ENCODE data around the gene KCNF1. TPM values are rescaled to one million over a fixed set of nuclear protein-coding genes. Genes with fewer than 3 reads are reported as not detected.
A peak's percentile ranks its signal among the peaks of the same experiment; 100 is the strongest.

KCNF1 gene
- total RNA-seq, 2 donors from 2014 or later = 5.2 to 17.0 TPM

DNA sequence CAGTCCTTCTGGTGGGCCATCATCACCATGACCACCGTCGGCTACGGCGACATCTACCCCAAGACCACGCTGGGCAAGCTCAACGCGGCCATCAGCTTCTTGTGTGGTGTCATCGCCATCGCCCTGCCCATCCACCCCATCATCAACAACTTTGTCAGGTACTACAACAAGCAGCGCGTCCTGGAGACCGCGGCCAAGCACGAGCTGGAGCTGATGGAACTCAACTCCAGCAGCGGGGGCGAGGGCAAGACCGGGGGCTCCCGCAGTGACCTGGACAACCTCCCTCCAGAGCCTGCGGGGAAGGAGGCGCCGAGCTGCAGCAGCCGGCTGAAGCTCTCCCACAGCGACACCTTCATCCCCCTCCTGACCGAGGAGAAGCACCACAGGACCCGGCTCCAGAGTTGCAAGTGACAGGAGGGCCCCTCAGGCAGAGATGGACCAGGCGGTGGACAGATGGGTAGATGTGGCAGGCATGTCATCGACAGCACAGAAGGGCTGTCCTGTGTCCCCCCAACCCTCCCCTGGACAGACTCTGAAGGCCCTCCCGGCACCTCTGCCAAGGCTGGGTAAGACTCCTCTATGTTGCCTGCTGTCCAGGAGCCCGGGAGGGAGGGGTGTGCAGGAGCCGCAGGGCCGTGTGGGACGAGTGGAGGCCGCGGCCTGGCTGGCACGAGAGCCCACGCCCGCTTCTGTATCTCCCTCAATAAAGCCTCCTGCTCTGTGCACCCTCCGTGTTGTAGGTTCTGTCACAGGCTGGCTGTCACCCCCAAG lies 2.0 kb downstream of the KCNF1 start:
- peaks cover 16% of the 10 kb centered on the region for H3K27me3 Mint-ChIP-seq (ENCODE audit: insufficient read depth)

GRCh38 chr2:10914272-10914693 lies 2.5 kb downstream of the KCNF1 start:
- DNase-seq = peak; percentile 88
- H3K27me3 ChIP-seq (ENCODE audit: control insufficient read depth, insufficient read depth, low read length, poor library complexity, severe bottlenecking) = peaks cover 11% of the 10 kb centered on the region
- H3K4me3 ChIP-seq (ENCODE audit: low read length) = no peak overlapping the region
- TF ChIP-seq, protein P1, sequence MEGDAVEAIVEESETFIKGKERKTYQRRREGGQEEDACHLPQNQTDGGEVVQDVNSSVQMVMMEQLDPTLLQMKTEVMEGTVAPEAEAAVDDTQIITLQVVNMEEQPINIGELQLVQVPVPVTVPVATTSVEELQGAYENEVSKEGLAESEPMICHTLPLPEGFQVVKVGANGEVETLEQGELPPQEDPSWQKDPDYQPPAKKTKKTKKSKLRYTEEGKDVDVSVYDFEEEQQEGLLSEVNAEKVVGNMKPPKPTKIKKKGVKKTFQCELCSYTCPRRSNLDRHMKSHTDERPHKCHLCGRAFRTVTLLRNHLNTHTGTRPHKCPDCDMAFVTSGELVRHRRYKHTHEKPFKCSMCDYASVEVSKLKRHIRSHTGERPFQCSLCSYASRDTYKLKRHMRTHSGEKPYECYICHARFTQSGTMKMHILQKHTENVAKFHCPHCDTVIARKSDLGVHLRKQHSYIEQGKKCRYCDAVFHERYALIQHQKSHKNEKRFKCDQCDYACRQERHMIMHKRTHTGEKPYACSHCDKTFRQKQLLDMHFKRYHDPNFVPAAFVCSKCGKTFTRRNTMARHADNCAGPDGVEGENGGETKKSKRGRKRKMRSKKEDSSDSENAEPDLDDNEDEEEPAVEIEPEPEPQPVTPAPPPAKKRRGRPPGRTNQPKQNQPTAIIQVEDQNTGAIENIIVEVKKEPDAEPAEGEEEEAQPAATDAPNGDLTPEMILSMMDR (conservative IDR thresholded peaks at IDR 0.05) = peak; percentile 79
- H3K36me3 ChIP-seq (ENCODE audit: control insufficient read depth, insufficient read depth, low read length) = peaks cover 5% of the 10 kb centered on the region
- Mint-ChIP-seq H3K36me3 (ENCODE audit: low read depth) (peaks cover 22% of the 10 kb centered on the region), H3K27me3 (ENCODE audit: insufficient read depth) (peaks cover 16% of the 10 kb centered on the region), H3K4me3 (peak overlapping the region; percentile 64), H3K4me1 (peaks cover 41% of the 10 kb centered on the region), H3K27ac (no peak overlapping the region), H3K9me3 (no peaks in the 10 kb centered on the region)
- no peaks in the 10 kb centered on the region for H3K9me3 ChIP-seq (ENCODE audit: control insufficient read depth, low read length)
- no peak overlapping the region for H3K9ac ChIP-seq (ENCODE audit: extremely low read depth, low read length, poor library complexity, severe bottlenecking)
- 68 to 71% methylated on average over 4 to 7 of the region's 7 CpGs for WGBS, 2 experiments (ENCODE audit: insufficient coverage in 1 of 2, insufficient read length in 1 of 2)
- H3K4me1 ChIP-seq (ENCODE audit: control insufficient read depth, insufficient read depth, low read length) = peaks cover 6% of the 10 kb centered on the region
- H3K27ac ChIP-seq (ENCODE audit: low read depth, low read length) = no peak overlapping the region

More for the DNA sequence above, 2.0 kb downstream of the KCNF1 start:
- Histone ChIP-seq H3K4me3 (ENCODE audit: low read length) (no peak overlapping the region), H3K9ac (ENCODE audit: extremely low read depth, low read length, poor library complexity, severe bottlenecking) (no peak overlapping the region), H3K27ac (ENCODE audit: low read depth, low read length) (no peak overlapping the region), H3K27me3 (ENCODE audit: control insufficient read depth, insufficient read depth, low read length, poor library complexity, severe bottlenecking) (peaks cover 11% of the 10 kb centered on the region), H3K36me3 (ENCODE audit: control insufficient read depth, insufficient read depth, low read length) (peaks cover 5% of the 10 kb centered on the region), H3K9me3 (ENCODE audit: control insufficient read depth, low read length) (no peaks in the 10 kb centered on the region), H3K4me1 (ENCODE audit: control insufficient read depth, insufficient read depth, low read length) (peaks cover 6% of the 10 kb centered on the region)
- Mint-ChIP-seq H3K4me3 (peak overlapping the region; percentile 64), H3K36me3 (ENCODE audit: low read depth) (peaks cover 19% of the 10 kb centered on the region), H3K9me3 (no peaks in the 10 kb centered on the region), H3K4me1 (peaks cover 45% of the 10 kb centered on the region), H3K27ac (no peak overlapping the region)
- 88 to 90% methylated on average over 27 to 38 of the region's 38 CpGs for WGBS, 2 experiments (ENCODE audit: insufficient coverage in 1 of 2, insufficient read length in 1 of 2)
- TF ChIP-seq, protein P1 (conservative IDR thresholded peaks at IDR 0.05) = no peak
- DNase-seq = peak; percentile 60

DNA sequence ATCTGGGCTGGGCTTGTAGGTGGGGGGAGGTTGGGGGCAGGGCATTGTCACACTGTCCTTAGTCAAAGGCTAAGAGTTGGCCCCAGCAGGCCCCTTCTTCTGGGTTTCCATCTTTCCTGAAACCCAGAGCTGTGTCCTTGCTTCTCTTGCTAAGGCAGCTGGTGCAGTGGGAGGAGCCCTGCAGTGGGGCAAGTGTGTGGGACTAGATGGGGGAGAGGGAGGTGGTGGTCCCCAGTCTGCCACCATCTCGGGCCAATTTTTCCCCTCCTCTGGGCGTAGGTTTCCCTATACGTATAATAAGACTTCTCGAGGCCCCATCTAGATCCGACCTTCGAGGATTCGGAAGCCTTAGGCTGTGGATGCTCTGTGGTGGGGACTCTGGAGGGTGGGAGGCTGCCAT lies 3.5 kb downstream of the KCNF1 start:
- Mint-ChIP-seq H3K36me3 (ENCODE audit: low read depth) (peaks cover 27% of the 10 kb centered on the region), H3K4me1 (peaks cover 38% of the 10 kb centered on the region), H3K4me3 (peak overlapping the region; percentile 64), H3K27ac (no peak overlapping the region), H3K27me3 (ENCODE audit: insufficient read depth) (peaks cover 16% of the 10 kb centered on the region), H3K9me3 (no peaks in the 10 kb centered on the region)
- 96% methylated on average over 7 of the region's 7 CpGs; no CpG with 5 or more reads in 1 of the 2 experiments for WGBS, 2 experiments (ENCODE audit: insufficient coverage in 1 of 2, insufficient read length in 1 of 2)
- Histone ChIP-seq H3K36me3 (ENCODE audit: control insufficient read depth, insufficient read depth, low read length) (peaks cover 5% of the 10 kb centered on the region), H3K27ac (ENCODE audit: low read depth, low read length) (no peak overlapping the region), H3K4me3 (ENCODE audit: low read length) (no peak overlapping the region), H3K27me3 (ENCODE audit: control insufficient read depth, insufficient read depth, low read length, poor library complexity, severe bottlenecking) (peaks cover 11% of the 10 kb centered on the region), H3K9me3 (ENCODE audit: control insufficient read depth, low read length) (no peaks in the 10 kb centered on the region), H3K4me1 (ENCODE audit: control insufficient read depth, insufficient read depth, low read length) (peaks cover 5% of the 10 kb centered on the region), H3K9ac (ENCODE audit: extremely low read depth, low read length, poor library complexity, severe bottlenecking) (no peak overlapping the region)
- no peak for DNase-seq
- TF ChIP-seq, protein P1 (conservative IDR thresholded peaks at IDR 0.05) = no peak

Data from endodermal cell (in vitro differentiated cells).